ENCODE measurements around the gene NAV1.

DNA sequence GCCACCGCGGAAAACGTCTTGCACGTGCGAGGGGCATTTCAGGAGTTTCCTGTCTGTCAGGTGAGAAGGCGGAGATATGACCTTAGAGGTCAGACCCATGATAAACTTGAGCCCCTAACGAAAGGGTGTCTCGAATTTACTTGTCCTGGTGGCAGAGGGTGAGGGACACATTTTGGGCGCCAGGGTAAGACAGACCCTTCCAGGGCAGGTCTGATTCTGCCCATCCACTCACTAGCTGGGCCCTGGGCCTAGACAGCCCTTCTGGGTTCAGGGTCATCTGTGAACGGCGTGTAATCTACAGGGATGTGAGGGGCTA lies 31.6 kb upstream of the NAV1 start:
- no peak for TF ChIP-seq EP300 (IDR thresholded peaks at IDR 0.05)
- TF ChIP-seq, protein P1, sequence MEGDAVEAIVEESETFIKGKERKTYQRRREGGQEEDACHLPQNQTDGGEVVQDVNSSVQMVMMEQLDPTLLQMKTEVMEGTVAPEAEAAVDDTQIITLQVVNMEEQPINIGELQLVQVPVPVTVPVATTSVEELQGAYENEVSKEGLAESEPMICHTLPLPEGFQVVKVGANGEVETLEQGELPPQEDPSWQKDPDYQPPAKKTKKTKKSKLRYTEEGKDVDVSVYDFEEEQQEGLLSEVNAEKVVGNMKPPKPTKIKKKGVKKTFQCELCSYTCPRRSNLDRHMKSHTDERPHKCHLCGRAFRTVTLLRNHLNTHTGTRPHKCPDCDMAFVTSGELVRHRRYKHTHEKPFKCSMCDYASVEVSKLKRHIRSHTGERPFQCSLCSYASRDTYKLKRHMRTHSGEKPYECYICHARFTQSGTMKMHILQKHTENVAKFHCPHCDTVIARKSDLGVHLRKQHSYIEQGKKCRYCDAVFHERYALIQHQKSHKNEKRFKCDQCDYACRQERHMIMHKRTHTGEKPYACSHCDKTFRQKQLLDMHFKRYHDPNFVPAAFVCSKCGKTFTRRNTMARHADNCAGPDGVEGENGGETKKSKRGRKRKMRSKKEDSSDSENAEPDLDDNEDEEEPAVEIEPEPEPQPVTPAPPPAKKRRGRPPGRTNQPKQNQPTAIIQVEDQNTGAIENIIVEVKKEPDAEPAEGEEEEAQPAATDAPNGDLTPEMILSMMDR (IDR thresholded peaks at IDR 0.05), result no peak

Data from suprapubic skin (tissue), 3 donors.